ENCODE data around the gene COL9A2.

DNA sequence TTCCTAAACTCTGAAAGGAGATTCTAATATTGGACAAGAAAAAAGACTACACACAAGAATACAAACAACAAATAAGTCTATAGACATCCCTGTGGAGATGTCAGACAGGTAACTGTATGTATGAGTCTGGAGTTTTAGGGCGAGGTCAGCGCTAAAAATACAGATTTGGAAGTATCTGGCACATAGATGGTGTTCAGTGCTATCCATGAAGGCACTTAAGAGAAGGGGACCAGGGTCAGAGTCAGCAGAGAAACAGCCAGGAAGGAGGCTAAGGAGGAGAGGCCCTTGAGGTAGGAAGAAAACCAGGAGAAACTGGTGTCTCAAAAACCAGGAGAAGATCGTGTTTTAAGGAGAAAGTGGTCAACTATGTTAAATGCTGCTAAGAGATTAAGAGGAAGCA lies 41.0 kb downstream of the COL9A2 start:
- TF ChIP-seq POLR2A (IDR thresholded peaks at IDR 0.05; ENCODE audit: low read depth, low read length) (no peak), POLR2AphosphoS5 (IDR thresholded peaks at IDR 0.05; ENCODE audit: low read depth, low read length) (no peak), TAF1 (IDR thresholded peaks at IDR 0.05; ENCODE audit: low read depth, low read length) (no peak), SPI1 (IDR thresholded peaks at IDR 0.05; ENCODE audit: low read depth, low read length) (no peak), POU2F2 (IDR thresholded peaks at IDR 0.05; ENCODE audit: low read depth, low read length) (no peak), PAX5 (IDR thresholded peaks at IDR 0.05; ENCODE audit: insufficient read depth, low read length, severe bottlenecking) (no peak)

Measured in GM12891 (cell line).